GM19328 (cell line): Measurements from ENCODE around the gene COX8C.
"Not testable (repeated sequence)": the region's sequence is repeated elsewhere in the genome, so short reads cannot be mapped to it uniquely, and the experiment has no call there.

Experiments used
- ATAC-seq: cut with Tn5 transposase; IDR thresholded peaks from one replicate; pipeline ENCODE4 v1.9.1; 2021; ENCODE audit warnings: mild to moderate bottlenecking, moderate library complexity; ENCODE audit not compliant: unreplicated experiment

Gene COX8C

GRCh38 chr14:93320489-93320888 is 26.5 kb upstream of the COX8C start:
- ATAC-seq: no peak

- no peak for ATAC-seq
These were observed 23.9 kb upstream of the COX8C start for GRCh38 chr14:93322929-93323599.

- no peak for ATAC-seq
These were observed 23.3 kb upstream of the COX8C start for GRCh38 chr14:93323600-93324174.

GRCh38 chr14:93326196-93326595 is 20.8 kb upstream of the COX8C start:
- no peak for ATAC-seq

- no peak for ATAC-seq
These were observed 18.4 kb upstream of the COX8C start for GRCh38 chr14:93328546-93328945.

- no peak for ATAC-seq
These were observed 16.9 kb upstream of the COX8C start for GRCh38 chr14:93329965-93330608.

- ATAC-seq: no peak
These were observed 16.4 kb upstream of the COX8C start for GRCh38 chr14:93330609-93331000.

- no peak for ATAC-seq
These were observed 15.8 kb upstream of the COX8C start for GRCh38 chr14:93331002-93331727.

- peak; percentile 8 for ATAC-seq
These were observed 15.1 kb upstream of the COX8C start for GRCh38 chr14:93331728-93332396.

- peak; percentile 56 for ATAC-seq
These were observed 14.6 kb upstream of the COX8C start for GRCh38 chr14:93332397-93332852.

- peak; percentile 82 for ATAC-seq
These were observed 13.9 kb upstream of the COX8C start, which contains the start of gene BTBD7 for GRCh38 chr14:93332853-93333630. Gene BTBD7, minus strand, starts transcription at chr14:93333036. Its CDS starts 36,985 bp downstream, at chr14:93296051.

- no peak for ATAC-seq
These were observed 13.3 kb upstream of the COX8C start for GRCh38 chr14:93333631-93334103.

- no peak for ATAC-seq
These were observed 9.7 kb upstream of the COX8C start for GRCh38 chr14:93337143-93337753.

GRCh38 chr14:93337884-93338283 is 9.1 kb upstream of the COX8C start:
- ATAC-seq: no peak

- no peak for ATAC-seq
These were observed 3.7 kb upstream of the COX8C start for GRCh38 chr14:93343266-93343665.

- no peak for ATAC-seq
These were observed 3.2 kb upstream of the COX8C start for GRCh38 chr14:93343797-93344196.

- no peak for ATAC-seq
These were observed 868 bp downstream of the COX8C start for GRCh38 chr14:93347850-93348249.

GRCh38 chr14:93348292-93348691 is 1.3 kb downstream of the COX8C start:
- no peak for ATAC-seq

- not testable (repeated sequence) for ATAC-seq
These were observed 7.9 kb downstream of the COX8C start for GRCh38 chr14:93354873-93355272.
